ENCODE measurements around the gene HDAC4. TPM values are rescaled to one million over a fixed set of nuclear protein-coding genes. Genes with fewer than 3 reads are reported as not detected.
"Not testable (repeated sequence)": the region's sequence is repeated elsewhere in the genome, so short reads cannot be mapped to it uniquely, and the experiment has no call there.

Gene HDAC4
- total and polyA plus RNA-seq, 8 donors = 1.7 to 98.8 (median 24.5) TPM

DNA sequence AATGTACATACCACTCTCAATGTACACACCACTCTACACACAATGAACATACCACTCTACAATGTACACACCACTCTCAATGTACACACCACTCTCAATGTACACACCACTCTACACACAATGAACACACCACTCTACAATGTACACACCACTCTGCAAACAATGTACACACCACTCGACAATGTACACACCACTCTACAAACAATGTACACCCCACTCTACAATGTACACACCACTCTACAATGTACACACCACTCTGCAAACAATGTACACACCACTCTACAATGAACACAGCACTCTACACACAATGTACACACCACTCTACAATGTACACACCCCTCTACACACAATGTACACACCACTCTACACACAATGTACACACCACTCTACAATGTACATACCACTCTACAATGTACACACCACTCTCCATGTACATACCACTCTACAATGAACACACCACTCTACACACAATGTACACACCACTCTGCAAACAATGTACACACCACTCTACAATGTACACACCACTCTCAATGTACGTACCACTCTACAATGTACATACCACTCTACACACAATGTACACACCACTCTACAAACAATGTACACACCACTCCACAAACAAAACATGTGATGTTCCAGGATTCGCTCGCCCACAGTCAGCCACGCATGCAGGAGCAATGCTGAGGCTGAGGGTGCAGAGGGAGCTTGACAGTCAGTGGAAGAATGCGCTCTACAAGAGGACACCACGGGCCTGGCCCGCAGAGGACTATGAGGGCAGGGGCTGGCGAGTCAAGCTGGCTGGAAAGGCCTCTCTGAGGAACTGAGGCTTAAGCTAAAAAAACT lies 118.2 kb downstream of the HDAC4 start:
- Histone ChIP-seq H3K4me1 (peaks cover 13 to 79% (median 51%) of the 10 kb centered on the region in 4 donors), H3K27me3 (no peaks in the 10 kb centered on the region), H3K4me3 (no peak overlapping the region), H3K9me3 (no peaks in the 10 kb centered on the region), H3K27ac (no peak overlapping the region), H3K36me3 (peaks cover 0 to 3% (median 0%) of the 10 kb centered on the region in 4 donors)
- TF ChIP-seq EP300 (IDR thresholded peaks at IDR 0.05) (no peak), POLR2AphosphoS5 (IDR thresholded peaks at IDR 0.05) (no peak), POLR2A (IDR thresholded peaks at IDR 0.05) (no peak)
- TF ChIP-seq, protein P1, sequence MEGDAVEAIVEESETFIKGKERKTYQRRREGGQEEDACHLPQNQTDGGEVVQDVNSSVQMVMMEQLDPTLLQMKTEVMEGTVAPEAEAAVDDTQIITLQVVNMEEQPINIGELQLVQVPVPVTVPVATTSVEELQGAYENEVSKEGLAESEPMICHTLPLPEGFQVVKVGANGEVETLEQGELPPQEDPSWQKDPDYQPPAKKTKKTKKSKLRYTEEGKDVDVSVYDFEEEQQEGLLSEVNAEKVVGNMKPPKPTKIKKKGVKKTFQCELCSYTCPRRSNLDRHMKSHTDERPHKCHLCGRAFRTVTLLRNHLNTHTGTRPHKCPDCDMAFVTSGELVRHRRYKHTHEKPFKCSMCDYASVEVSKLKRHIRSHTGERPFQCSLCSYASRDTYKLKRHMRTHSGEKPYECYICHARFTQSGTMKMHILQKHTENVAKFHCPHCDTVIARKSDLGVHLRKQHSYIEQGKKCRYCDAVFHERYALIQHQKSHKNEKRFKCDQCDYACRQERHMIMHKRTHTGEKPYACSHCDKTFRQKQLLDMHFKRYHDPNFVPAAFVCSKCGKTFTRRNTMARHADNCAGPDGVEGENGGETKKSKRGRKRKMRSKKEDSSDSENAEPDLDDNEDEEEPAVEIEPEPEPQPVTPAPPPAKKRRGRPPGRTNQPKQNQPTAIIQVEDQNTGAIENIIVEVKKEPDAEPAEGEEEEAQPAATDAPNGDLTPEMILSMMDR (IDR thresholded peaks at IDR 0.05) = no peak
- WGBS, 5 donors = 87 to 94% (median 90%) methylated on average over 9 of the region's 9 CpGs
- intact Hi-C loops (cut with DNase I; ENCODE audit: low total_unique reads) = no loop called here
- DNase-seq = no peak

DNA sequence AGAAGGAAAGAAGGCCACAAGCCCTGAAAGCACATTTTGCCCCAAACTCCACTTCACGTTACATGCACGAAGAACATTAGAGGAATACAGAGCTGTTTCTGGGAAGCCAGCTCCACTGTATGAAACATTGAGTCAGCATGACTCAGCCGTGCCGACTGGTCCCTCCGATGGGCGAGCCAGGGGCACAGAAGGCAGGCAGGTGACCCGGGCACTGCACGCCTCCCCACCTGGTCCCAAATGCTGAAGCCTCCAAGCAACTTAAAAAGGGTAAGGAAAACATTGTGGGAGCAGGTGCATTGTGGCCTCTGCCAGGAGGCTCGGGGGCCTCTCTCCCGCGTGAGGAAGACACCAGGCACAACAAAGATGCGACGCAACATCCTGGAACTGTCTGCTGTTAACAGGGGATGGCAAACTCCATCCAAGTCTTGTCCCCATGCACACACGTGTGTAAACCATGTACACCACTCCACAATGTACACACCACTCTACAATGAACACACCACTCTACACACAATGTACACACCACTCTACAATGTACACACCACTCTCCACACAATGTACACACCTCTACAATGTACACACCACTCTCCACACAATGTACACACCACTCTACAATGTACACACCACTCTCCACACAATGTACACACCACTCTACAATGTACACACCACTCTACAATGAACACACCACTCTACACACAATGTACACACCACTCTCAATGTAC lies 120.4 kb downstream of the HDAC4 start:
- TF ChIP-seq POLR2AphosphoS5 (IDR thresholded peaks at IDR 0.05) = peak in 2 of 3 donors; percentile 15 to 75

DNA sequence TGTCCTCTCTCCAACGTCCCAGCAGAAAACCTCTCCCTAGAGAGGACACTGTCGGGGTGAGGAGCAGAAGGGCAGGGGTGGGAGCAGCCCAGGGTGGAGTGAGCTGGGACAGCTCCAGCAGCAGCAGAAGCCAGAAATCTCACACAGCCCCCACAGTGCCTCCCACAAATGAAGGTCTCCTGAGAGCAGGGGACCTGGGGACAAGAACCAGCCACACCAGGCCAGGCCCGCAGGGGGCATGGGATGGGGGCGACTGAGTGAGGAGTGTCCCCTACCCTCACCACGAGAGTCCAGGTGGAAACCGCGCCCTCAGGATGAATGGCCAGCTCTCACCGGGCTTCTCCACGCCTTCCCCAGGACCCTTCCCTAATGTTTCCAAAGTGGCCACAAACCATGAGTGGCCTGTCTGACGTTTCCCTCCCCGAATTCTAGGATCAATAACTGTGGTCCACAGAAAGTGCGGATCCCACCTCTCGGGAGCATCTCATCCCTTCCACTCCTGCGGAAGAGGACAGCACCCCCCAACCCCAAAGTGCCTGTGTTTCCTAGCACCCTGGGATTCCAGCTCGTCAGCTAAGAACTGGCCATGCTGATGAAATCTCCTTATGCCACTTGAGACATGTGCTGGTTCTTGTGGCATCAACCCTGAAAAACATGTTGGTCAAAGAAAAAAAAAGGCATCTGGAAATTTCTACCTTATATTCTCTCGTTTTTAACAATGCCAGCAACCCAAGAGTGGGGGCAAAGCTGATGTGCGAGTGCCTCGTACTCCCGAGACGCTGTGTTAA lies 121.1 kb downstream of the HDAC4 start:
- no peaks in the 10 kb centered on the region for H3K9me3 ChIP-seq
- H3K36me3 ChIP-seq = peaks cover 0 to 3% (median 0%) of the 10 kb centered on the region in 4 donors
- TF ChIP-seq EP300 (IDR thresholded peaks at IDR 0.05) (peak; percentile 31), POLR2A (IDR thresholded peaks at IDR 0.05) (no peak)
- intact Hi-C loops (cut with DNase I; ENCODE audit: low total_unique reads) = no loop called here
- DNase-seq = peak in 1 of 2 donors; percentile 21
- WGBS, 5 donors = 83 to 88% (median 87%) methylated on average over 19 to 20 of the region's 20 CpGs
- H3K27me3 ChIP-seq = no peaks in the 10 kb centered on the region
- no peak overlapping the region for H3K4me3 ChIP-seq
- H3K27ac ChIP-seq = peak overlapping the region in 4 of 5 donors; percentile 27 to 72 (median 66)
- peaks cover 30 to 78% (median 56%) of the 10 kb centered on the region in 4 donors for H3K4me1 ChIP-seq

More for the DNA sequence above, 120.4 kb downstream of the HDAC4 start:
- Histone ChIP-seq H3K4me1 (peaks cover 25 to 78% (median 56%) of the 10 kb centered on the region in 4 donors), H3K27ac (peak overlapping the region in 4 of 5 donors; percentile 27 to 72 (median 66))
- H3K36me3 ChIP-seq; H3K4me3 ChIP-seq; H3K27me3 ChIP-seq; intact Hi-C loops (cut with DNase I; ENCODE audit: low total_unique reads); H3K9me3 ChIP-seq: not testable (repeated sequence)
- WGBS, 5 donors = 60 to 66% (median 64%) methylated on average over 14 of the region's 14 CpGs
- peak; percentile 60 to 66 for DNase-seq

DNA sequence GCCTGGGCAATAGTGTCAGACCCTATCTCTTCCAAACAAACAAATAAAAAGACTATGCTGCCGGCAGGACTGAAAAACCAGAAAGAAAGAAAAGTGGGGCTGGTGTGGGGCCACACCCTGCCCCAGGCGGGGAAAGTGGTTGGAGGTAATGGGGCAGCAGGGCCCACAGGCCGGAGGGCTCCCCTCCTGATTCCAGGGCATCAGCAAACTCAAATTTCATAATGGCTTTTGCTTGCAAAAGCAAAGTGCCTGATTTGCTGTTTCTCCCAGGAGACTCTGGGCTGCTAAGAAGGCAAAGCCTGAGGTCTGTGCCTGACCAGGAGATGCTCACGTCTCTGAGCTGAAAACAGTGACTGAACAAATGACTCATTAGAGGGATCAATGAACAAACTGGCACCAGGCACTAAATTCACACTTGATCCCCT lies 121.9 kb downstream of the HDAC4 start:
- DNase-seq = no peak
- H3K9me3 ChIP-seq = no peaks in the 10 kb centered on the region
- peaks cover 36 to 79% (median 56%) of the 10 kb centered on the region in 4 donors for H3K4me1 ChIP-seq
- no peak for TF ChIP-seq EP300 (IDR thresholded peaks at IDR 0.05)
- no peak overlapping the region for H3K4me3 ChIP-seq
- peak overlapping the region in 2 of 5 donors; percentile 62 to 72 for H3K27ac ChIP-seq
- intact Hi-C loops (cut with DNase I; ENCODE audit: low total_unique reads) = no loop called here
- peaks cover 0 to 3% (median 0%) of the 10 kb centered on the region in 4 donors for H3K36me3 ChIP-seq
- no peaks in the 10 kb centered on the region for H3K27me3 ChIP-seq
- WGBS, 5 donors = 57 to 61% (median 59%) methylated on average over 4 of the region's 4 CpGs

DNA sequence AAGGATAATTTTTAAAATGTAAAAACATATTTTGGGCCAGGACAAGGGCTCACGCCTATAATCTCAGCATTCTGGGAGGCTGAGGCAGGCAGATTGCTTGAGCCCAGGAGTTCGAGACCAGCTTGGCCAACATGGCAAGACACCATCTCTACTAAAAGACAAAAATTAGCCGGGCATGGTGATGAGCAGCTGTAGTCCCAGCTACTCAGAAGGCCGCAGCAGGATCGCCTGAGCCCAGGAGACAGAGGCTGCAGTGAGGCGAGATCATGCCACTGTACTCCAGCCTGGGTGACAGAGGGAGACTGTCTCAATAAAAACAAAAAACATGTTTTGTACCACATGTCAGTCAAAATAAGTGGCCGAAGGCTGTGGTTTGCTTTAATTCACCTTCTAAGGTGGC lies 122.5 kb downstream of the HDAC4 start:
- Histone ChIP-seq H3K4me1 (peaks cover 42 to 80% (median 58%) of the 10 kb centered on the region in 4 donors), H3K27ac (peak overlapping the region in 2 of 5 donors; percentile 31 to 62), H3K4me3 (no peak overlapping the region), H3K36me3 (peaks cover 0 to 3% (median 0%) of the 10 kb centered on the region in 4 donors), H3K27me3 (no peaks in the 10 kb centered on the region), H3K9me3 (no peaks in the 10 kb centered on the region)
- WGBS, 5 donors = 92 to 97% (median 96%) methylated on average over 7 of the region's 7 CpGs
- no peak for DNase-seq
- TF ChIP-seq POLR2AphosphoS5 (IDR thresholded peaks at IDR 0.05) (no peak), EP300 (IDR thresholded peaks at IDR 0.05) (no peak), POLR2A (IDR thresholded peaks at IDR 0.05) (no peak)
- TF ChIP-seq, protein P1 (IDR thresholded peaks at IDR 0.05) = no peak
- intact Hi-C loops (cut with DNase I; ENCODE audit: low total_unique reads) = no loop called here

All from stomach (tissue), 9 donors.